Vagina (tissue), 2 donors: Measurements from ENCODE around the gene SF3B2. TPM values are rescaled to one million over a fixed set of nuclear protein-coding genes. Genes with fewer than 3 reads are reported as not detected.

ENCODE experiments used
- DNase-seq, 2 donors: peaks; one replicate each; pipeline ENCODE4 v3.0.0-alpha.2; 2017; ENCODE audit errors: extremely low spot score in 2 of 2
- H3K27ac ChIP-seq: fragments of 200-600 bp; sonication (generic); one replicate; pipeline ENCODE4 v1.5.1; 2019
- H3K27me3 ChIP-seq: fragments of 200-600 bp; sonication (generic); one replicate; pipeline ENCODE4 v1.5.1; 2019
- H3K36me3 ChIP-seq, 2 donors: fragments of 200-600 bp; sonication (generic); one replicate each; pipeline ENCODE4 v1.5.1; 2017 to 2019
- H3K4me1 ChIP-seq: fragments of 200-600 bp; sonication (generic); one replicate; pipeline ENCODE4 v1.5.1; 2019
- H3K4me3 ChIP-seq, 2 donors: fragments of 200-600 bp; sonication (generic); 1 replicate in 1 of 2; 2 replicates in 1 of 2; pipeline ENCODE4 v1.5.1; 2016 to 2019
- H3K9me3 ChIP-seq: fragments of 200-600 bp; sonication (generic); one replicate; pipeline ENCODE4 v1.5.1; 2019
- CTCF ChIP-seq, 3 experiments: fragments of 450-650 bp in 2 of 3; fragments of 200-600 bp in 1 of 3; sonication (generic) in 1 of 3; IDR thresholded peaks; one replicate each; pipeline ENCODE4 v1.5.1; 2017 to 2019; ENCODE audit warnings: antibody characterized with exemption in 3 of 3, mild to moderate bottlenecking in 2 of 3, moderate library complexity in 2 of 3
- POLR2A ChIP-seq, 2 donors: fragments of 450-650 bp; IDR thresholded peaks; one replicate each; pipeline ENCODE4 v1.6.1; 2017; ENCODE audit warnings: antibody characterized with exemption in 2 of 2, mild to moderate bottlenecking in 2 of 2, moderate library complexity in 2 of 2
- POLR2AphosphoS5 ChIP-seq, 2 donors: sonication (generic); formaldehyde crosslinking; IDR thresholded peaks; one replicate each; pipeline ENCODE4 v1.9.0; 2017; ENCODE audit warnings: antibody characterized with exemption in 2 of 2, mild to moderate bottlenecking in 2 of 2, low read depth in 1 of 2; ENCODE audit not compliant: insufficient read depth in 1 of 2
- intact Hi-C: fragments of 100-400 bp; cut with DNase I; formaldehyde crosslinking; loops from one replicate; pipeline ENCODE4 v1.15.1; 2023
- total RNA-seq: library from RNA; depleted of rRNA; stranded (reverse); fragments of >200 nt; gene quantifications from one replicate; pipeline ENCODE4 v1.2.3, GENCODE V29; 2016

SF3B2 gene
- total RNA-seq, 1 donor from 2014 or later, result 107 TPM

GRCh38 chr11:66100272-66101065 is 48.3 kb downstream of the SF3B2 start:
- no peaks in the 10 kb centered on the region for H3K27me3 ChIP-seq
- peak overlapping the region in 1 of 2 donors; percentile 2 for H3K4me3 ChIP-seq
- no peak overlapping the region for H3K27ac ChIP-seq
- TF ChIP-seq POLR2AphosphoS5 (IDR thresholded peaks at IDR 0.05; ENCODE audit: insufficient read depth in 1 of 2, low read depth in 1 of 2) (peak in 1 of 2 donors; percentile 11), CTCF (IDR thresholded peaks at IDR 0.05) (no peak), POLR2A (IDR thresholded peaks at IDR 0.05) (no peak)
- H3K36me3 ChIP-seq, result no peaks in the 10 kb centered on the region
- intact Hi-C loops, result no loop called here
- DNase-seq, result no peak
- no peaks in the 10 kb centered on the region for H3K9me3 ChIP-seq
- peaks cover 15% of the 10 kb centered on the region for H3K4me1 ChIP-seq

GRCh38 chr11:66101066-66101464 is 48.9 kb downstream of the SF3B2 start:
- intact Hi-C loops, result no loop called here
- H3K27me3 ChIP-seq, result no peaks in the 10 kb centered on the region
- no peak overlapping the region for H3K27ac ChIP-seq
- no peaks in the 10 kb centered on the region for H3K36me3 ChIP-seq
- no peaks in the 10 kb centered on the region for H3K9me3 ChIP-seq
- no peak for DNase-seq
- H3K4me3 ChIP-seq, result no peak overlapping the region
- TF ChIP-seq CTCF (IDR thresholded peaks at IDR 0.05) (no peak), POLR2A (IDR thresholded peaks at IDR 0.05) (no peak), POLR2AphosphoS5 (IDR thresholded peaks at IDR 0.05; ENCODE audit: insufficient read depth in 1 of 2, low read depth in 1 of 2) (no peak)
- H3K4me1 ChIP-seq, result peaks cover 15% of the 10 kb centered on the region

- H3K4me1 ChIP-seq, result peaks cover 15% of the 10 kb centered on the region
- H3K9me3 ChIP-seq, result no peaks in the 10 kb centered on the region
- no peaks in the 10 kb centered on the region for H3K27me3 ChIP-seq
- no peak overlapping the region for H3K4me3 ChIP-seq
- TF ChIP-seq CTCF (IDR thresholded peaks at IDR 0.05), result no peak
- TF ChIP-seq POLR2AphosphoS5 (IDR thresholded peaks at IDR 0.05; ENCODE audit: insufficient read depth in 1 of 2, low read depth in 1 of 2), result no peak
- no peak for TF ChIP-seq POLR2A (IDR thresholded peaks at IDR 0.05)
- no peak for DNase-seq
- no peak overlapping the region for H3K27ac ChIP-seq
- intact Hi-C loops, result no loop called here
- H3K36me3 ChIP-seq, result no peaks in the 10 kb centered on the region
Observed at GRCh38 chr11:66104057-66104638, 52.0 kb downstream of the SF3B2 start.

- peaks cover 13% of the 10 kb centered on the region for H3K4me1 ChIP-seq
- no peak for TF ChIP-seq CTCF (IDR thresholded peaks at IDR 0.05)
- no peak for TF ChIP-seq POLR2AphosphoS5 (IDR thresholded peaks at IDR 0.05; ENCODE audit: insufficient read depth in 1 of 2, low read depth in 1 of 2)
- no peak for TF ChIP-seq POLR2A (IDR thresholded peaks at IDR 0.05)
- intact Hi-C loops, result no loop called here
Observed at GRCh38 chr11:66106786-66107599, 54.8 kb downstream of the SF3B2 start.

More at GRCh38 chr11:66106786-66107599, 54.8 kb downstream of the SF3B2 start:
- Histone ChIP-seq H3K27me3 (no peaks in the 10 kb centered on the region), H3K9me3 (no peaks in the 10 kb centered on the region), H3K27ac (no peak overlapping the region), H3K36me3 (no peaks in the 10 kb centered on the region), H3K4me3 (no peak overlapping the region)
- DNase-seq, result no peak
